NCI-H2081 (cell line): ENCODE results near the gene ZNF253.
A peak's percentile ranks its signal among the peaks of the same experiment; 100 is the strongest.
"Not testable (repeated sequence)": the region's sequence is repeated elsewhere in the genome, so short reads cannot be mapped to it uniquely, and the experiment has no call there.

Experiments used
- DNase-seq, 2 experiments: peaks; one replicate each; lab custom pipeline; 2025; lab: John Stamatoyannopoulos, UW

Gene ZNF253

DNA sequence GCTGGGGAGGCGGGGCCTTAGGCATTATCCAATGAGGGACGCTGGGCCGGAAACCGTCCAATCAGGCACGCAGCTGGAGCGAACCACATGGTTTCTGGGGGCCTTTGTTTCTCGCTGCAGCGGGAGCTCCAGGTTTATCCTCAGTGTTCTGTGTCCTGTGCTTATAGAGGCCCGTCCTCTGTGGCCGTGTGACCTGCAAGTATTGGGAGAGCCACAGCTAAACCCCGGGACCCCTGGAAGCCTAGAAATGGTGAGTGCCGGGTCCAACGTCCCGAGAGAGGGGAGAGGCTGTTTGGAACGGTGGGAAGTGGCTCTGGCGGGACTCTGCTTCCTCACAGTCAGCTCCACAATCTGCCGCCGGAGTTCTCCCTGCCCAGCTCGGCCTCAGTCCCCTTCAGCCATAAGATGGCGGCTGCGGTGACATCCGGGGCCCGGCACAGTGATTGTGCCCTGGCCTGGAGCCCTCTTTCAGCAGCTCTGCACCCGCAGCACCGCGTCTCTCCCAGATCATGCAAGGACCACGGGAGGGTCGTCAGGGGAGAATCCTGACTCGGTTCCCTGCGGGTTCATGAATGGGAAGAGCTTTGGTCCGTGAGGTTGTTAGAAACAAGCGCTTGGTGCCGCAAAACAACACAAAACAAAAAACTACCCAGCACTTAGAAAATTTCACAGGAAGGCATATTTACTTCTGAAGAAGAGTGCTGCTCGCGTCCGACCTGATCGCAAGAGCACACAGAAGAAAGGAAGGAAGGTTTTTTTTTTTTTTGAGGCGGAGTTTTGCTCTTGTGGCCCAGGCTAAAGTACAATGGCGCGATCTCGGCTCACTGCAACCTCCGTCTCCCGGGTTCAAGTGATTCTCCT is at the start of gene ZNF253:
Gene ZNF253, plus strand, starts transcription at position 133 of the 861 bp plus-strand sequence. Its CDS starts 115 bp downstream, at position 248.
- DNase-seq = peak; percentile 95 to 98

DNA sequence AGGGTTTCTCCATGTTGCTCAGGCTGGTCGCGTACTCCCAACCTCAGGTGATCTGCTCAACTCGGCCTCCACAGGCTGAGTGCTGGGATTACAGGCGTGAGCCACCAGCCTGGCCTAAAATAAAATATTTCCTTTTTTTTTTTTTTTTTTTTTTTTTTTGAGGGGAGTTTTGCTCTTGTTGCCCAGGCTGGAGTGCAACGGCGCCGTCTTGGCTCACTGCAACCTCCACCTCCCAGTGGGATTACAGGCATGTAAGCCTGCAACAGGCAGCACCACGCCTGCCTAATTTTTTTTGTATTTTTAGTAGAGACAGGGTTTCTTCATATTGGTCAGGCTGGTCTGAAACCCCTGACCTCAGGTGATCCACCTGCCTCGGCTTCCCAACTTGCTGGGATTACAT is 49.0 kb upstream of the ZNF253 start:
- no peak for DNase-seq

DNA sequence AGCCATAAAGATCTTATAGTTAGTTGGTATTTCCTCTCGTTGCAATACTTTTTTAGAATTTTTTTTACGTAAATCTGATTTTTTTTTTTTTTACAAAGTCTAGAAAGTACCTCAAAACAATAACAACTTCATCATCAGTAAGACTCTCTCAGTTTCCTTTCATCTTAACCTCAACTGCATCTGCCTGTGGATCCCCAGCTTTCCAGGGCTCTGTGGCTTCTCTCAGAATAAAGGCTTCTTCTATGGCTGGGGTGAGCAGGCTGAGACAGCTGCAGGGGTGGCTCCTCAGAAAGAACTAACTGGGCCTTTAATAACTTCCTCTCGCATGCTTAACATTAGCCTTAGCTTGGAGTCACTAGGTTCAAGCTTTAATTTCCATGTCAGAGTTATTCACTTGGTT is 48.3 kb upstream of the ZNF253 start:
- DNase-seq = no peak

DNA sequence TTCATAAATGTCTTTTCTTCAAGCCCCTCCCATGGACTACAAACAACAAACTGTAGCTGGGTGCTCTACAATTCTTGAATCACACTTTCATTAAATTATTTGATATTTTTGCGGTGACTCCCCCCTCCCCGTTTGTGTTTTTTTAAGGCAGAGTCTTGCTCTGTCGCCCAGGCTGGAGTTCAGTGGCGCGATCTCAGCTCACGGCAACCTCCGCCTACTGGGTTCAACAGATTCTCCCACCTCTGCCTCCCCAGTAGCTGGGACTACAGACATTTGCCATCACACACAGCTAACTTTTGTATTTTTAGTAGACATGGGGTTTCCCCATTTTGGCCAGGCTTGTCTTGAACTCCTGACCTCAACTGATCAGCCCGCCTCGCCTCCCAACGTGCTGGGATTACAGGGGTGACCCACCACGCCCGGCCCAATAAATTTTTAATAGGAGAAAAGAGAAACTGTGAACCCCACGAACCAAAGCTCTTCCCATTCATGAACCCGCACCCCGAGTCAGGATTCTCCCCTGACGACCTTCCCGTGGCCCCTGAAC is 44.8 kb upstream of the ZNF253 start:
- no peak for DNase-seq

DNA sequence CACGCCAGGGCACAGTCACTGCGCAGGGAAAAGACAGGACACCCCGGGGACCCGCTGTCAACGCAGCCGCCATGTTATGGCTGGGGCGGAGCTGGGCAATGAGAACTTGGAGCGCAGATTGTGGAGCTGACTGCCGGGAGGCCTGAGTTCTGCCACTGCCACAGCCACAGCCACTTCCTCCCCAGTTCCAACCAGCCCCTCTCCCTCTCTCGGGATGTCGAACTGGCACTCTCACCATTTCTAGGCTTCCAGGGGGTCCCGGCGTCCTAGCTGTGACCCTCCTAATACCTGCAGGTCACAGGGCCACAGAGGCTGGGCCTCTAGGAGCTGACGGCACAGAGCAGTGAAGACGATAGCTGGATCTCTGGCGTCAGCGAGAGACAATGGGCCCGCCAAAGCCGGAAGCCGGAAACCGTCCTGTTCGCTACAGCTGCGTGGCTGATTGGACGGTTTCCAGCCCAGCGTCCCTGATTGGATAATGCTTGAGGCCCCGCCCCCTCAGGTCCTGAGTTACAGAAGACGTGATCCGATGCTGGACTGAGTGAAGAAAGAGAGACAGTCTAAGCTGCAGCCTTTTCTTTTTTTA is 44.2 kb upstream of the ZNF253 start, which contains the start of gene ZNF506:
Gene ZNF506, minus strand, starts transcription at position 385 of the 586 bp plus-strand sequence. Its CDS starts 147 bp downstream, at position 238.
- peak; percentile 96 to 98 for DNase-seq

DNA sequence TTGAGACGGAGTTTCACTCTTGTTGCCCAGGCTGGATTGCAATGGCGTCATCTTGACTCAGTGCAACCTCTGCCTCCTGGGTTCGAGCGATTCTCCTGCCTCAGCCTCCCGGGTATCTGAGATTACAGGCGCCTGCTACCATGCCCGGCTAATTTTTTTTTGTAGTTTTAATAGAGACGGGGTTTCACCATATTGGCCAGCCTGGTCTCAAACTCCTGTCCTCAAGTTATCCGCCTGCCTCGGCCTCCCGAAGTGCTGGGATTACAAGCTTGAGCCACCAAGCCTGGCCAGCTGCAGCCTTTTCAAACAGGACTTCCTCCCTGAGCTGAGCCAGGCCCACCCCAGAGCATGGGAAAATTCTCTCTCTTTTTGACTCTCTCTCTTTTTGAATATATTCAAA is 43.7 kb upstream of the ZNF253 start:
- DNase-seq = peak in 1 of 2 experiments; percentile 3

DNA sequence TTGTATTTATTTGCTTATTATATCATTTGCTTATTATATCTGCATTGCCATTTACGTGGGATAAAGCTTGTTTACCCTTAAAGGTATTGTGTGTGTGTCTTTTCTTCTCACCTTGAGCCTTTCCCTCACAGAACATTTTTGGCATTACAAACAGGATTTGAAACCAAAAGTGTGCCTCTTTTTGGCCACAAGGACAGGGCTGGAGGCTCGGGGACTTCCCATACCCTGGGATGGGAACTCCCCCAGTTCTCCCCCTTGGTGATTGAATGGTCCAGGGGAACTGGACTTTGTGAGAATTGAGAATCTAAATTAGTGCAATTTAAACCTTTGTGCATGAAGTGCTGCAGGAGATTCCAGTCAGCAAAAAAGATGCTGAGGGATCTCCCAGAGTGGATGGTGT is 41.8 kb upstream of the ZNF253 start:
- DNase-seq = no peak

DNA sequence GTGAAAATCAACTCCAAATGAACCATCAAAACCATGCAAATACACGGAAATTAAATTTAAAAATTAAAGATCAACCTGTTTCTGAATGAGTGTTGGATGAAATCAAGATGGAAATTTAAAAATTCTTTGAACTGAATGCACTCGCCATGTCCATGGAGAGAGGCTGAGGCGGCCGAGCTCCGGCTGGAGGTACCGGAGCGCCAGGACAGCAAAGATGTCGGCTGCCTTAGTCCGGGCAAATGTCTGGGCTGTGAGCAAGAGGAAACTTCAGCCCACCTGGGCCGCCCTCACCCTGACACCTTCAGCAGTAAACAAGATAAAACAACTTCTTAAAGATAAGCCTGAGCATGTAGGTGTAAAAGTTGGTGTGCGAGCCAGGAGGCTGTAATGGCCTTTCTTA is 38.8 kb upstream of the ZNF253 start:
- DNase-seq = no peak

DNA sequence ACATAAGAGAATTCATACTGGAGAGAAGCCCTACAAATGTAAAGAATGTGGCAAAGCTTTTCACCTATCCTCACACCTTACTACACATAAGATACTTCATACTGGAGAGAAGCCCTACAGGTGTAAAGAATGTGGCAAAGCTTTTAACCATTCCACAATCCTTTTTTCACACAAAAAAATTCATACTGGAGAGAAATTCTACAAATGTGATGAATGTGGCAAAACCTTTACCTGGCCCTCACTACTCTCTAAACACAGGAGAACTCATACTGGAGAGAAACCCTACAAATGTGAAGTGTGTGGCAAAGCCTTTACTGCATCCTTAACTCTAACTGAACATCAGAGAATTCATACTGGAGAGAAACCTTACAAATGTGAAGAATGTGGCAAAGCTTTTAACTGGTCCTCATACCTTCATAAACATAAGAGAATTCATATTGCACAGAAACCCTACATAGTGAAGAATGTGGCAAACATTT is 30.1 kb upstream of the ZNF253 start:
- no peak for DNase-seq

DNA sequence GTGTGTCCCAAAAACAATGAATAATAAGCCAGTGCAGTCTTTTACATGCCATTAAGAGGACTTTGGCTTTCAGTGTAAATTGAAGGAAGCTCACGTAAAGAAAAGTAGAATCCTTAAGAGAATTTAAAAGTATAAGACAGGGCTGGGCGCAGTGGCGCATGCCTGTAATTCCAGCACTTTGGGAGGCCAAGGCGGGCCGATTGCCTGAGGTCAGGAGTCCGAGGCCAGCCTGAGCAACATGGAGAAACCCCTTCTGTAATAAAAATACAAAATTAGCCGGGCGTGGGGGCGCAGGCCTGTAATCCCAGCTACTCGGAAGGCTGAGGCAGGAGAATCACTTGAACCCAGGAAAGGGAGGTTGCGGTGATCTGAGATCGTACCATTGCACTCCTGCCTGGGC is 17.9 kb upstream of the ZNF253 start:
- no peak for DNase-seq

DNA sequence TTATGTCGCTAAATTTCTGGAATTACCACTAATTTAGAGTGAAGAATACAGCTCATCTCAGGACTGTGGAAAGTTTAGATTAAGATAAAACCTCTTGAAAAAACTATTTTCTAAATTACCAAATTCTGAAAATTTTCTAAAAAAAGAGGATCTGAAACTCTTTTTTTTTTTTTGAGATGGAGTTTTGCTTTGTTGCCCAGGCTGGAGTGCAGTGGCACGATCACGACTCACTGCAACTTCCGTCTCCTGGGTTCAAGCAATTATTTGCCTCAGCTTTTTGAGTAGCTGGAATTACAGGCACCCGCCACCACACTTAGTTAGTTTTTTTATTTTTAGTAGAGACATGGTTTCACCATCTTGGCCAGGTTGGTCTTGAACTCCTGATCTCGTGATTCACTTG is 16.6 kb upstream of the ZNF253 start:
- DNase-seq = no peak

DNA sequence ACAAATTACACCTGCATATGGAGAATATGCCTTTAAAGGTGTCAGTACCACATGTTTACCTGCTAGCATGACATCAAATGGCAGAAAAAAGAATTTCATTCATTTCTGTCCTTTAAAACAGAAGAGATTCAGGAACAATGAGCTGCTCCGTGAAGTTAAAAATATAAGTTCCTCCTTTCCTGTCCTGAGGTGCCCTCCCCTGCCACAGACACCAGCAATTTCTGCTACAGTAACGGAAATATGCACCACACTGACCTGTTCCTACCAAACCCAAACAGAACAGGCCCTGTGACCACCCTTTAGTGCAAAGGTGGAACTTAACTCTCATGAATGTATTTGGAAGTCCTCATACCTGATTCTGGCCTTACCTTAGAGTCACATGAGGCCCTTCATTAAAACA is 13.9 kb upstream of the ZNF253 start:
- not testable (repeated sequence) for DNase-seq

DNA sequence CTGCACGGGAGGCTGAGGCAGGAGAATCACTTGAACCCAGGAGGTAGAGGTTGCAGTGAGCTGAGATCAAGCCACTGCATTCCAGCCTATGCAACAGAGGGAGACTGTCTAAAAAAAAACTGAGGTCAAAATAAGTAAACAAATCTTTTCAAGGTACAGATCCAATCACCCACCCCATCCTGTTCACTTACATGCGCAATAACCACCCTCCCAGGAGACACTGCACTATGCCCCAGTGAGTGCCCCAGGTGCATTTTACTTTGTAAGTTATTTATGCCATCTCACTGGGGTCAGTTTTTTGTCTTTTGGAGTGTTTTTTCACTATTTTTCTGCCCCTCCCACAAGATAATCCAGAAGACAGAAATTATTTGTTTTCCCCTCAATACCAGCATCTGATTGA is 6.9 kb upstream of the ZNF253 start:
- no peak for DNase-seq

DNA sequence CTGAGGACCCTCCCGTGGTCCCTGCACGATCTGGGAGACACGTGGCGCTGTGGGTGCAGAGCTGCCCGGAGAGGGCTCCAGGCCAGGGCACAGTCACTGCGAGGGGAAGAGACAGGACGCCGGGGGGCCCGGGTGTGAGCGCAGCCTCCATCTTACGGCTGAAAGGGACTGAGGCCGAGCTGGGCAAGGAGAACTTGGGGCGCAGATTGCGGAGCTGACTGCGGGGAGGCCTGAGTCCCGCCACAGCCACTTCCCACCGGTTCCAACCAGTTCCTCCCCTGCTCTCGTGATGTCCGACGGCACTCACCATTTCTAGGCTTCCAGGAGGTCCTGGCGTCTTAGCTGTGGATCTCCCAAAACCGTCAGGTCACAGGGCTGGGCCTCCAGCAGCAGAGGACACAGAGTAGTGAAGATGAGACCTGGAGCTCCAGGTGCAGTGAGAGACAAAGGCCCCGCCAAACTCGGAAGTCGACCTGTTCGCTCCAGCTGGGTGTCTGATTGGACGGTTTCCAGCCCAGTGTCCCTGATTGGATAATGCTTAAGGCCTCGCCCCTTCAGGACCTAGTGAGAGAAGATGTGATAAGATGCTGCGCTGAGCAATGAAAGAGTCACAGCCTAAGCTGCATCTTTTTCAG is 4.8 kb upstream of the ZNF253 start:
- DNase-seq = no peak

DNA sequence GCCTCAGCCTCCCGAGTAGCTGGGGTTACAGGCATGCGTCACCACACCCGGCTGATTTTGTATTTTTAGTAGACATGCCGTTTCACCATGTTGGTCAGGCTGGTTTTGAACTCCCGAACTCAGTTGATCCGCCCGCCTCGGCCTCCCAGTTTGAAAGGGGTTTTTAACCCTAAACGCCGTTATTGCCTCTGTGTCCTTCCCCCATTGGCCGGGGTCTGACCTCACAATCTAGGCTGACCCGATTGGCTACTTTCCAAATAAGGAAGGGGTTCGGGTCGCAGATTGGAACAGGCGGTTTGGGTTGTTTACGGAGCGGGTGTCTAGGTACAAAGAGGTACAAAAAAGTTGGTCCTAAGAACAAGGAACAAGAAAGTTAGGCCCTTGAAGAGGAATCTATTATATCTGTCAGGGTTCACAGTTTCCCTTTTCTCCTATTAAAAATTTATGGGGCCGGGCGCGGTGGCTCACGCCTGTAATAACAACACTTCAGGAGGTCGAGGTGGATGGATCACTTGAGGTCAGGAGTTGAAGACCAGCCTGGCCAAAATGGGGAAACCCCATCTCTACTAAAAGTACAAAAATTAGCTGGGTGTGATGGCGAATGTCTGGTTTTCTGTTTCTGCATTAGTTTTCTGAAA is 1.0 kb downstream of the ZNF253 start:
- DNase-seq = peak in 1 of 2 experiments; percentile 25

DNA sequence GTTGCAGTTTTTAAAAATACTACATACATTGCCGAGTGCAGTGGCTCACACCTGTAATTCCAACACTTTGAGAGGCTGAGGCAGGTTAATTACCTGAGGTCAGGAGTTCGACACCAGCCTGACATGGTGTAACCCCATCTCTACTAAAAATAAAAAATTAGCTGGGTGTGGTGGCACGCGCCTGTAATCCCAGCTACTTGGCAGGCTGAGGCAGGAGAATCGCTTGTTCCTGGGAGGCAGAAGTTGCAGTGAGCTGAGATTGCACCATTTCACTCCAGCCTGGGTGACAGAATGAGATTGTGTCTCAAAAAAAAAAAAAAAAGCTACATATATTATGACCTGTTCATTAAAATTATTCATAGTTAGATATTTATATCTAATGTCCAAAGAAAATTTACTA is 4.4 kb downstream of the ZNF253 start:
- not testable (repeated sequence) for DNase-seq

DNA sequence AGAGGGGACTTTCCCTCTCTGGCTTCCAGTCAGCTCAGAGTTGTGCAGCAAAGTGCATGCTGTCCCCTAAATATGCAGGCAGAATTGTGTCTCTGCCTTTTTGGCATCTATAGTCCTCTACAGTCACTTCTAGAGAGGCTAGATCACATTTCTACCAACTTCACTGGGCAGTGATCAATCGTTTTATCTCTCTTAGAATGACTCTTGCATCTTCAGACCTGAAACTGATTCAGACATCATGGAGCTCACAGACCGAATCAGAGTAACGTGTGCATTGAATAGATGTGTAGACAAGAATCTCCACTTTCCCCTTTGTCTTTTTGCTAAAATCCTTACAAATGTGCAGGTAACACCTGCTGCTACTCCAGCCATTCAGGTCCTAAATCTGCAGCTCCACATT is 6.2 kb downstream of the ZNF253 start:
- no peak for DNase-seq

DNA sequence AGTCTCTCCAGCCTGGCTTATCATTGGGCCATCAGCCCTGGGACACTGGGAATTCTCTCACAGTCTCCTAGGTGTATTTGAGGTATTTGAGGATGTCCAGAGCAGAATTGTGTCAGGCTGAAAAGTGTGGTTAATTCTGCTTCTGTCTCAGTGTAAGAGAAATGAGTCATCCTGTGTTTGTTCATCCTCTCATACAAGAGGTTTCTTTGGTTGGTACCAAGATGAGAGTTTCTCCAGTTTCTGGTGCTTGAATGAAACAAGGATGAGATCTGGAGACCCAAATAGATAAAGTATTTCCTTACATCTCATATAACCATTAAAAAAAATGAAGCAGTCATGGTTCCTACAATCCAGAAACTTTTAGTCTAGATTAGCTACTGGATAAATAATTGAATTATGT is 7.7 kb downstream of the ZNF253 start:
- DNase-seq = no peak

DNA sequence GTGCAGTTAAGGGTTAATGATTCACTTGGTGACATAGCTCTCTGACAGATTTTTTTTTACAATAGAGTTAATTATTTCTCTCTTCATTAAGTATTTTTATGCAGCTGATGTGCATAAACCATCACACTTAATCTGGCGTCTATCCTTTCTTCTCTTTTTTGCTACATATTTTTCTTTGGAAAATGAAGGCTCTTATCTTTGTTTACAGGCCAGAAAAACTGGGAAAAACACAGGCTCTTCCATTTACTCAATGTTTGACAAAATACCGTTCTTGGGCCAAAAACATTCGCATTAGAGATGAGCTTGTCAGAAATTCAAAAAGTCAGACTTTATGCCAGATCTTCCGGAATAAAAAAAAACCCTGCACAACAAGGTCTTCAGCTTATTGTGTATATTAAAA is 12.0 kb downstream of the ZNF253 start:
- DNase-seq = no peak

DNA sequence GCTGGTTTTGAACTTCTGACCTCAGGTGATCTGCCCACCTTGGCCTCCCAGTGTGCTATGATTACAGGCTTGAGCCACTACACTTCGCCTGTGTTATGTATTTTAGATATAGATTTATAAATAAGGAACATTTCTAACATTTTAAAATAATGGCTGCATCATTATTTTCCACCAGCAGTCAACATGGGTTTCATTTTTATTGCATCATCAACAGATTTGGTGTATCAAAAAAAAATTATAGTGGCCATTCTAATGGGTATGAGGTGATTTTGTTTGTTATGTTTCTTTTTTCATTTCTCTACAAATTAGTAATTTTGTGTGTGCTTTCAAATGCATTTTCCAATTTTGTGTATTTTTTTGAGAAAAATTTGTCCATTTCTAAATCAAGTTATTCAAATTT is 18.9 kb downstream of the ZNF253 start:
- DNase-seq = no peak

DNA sequence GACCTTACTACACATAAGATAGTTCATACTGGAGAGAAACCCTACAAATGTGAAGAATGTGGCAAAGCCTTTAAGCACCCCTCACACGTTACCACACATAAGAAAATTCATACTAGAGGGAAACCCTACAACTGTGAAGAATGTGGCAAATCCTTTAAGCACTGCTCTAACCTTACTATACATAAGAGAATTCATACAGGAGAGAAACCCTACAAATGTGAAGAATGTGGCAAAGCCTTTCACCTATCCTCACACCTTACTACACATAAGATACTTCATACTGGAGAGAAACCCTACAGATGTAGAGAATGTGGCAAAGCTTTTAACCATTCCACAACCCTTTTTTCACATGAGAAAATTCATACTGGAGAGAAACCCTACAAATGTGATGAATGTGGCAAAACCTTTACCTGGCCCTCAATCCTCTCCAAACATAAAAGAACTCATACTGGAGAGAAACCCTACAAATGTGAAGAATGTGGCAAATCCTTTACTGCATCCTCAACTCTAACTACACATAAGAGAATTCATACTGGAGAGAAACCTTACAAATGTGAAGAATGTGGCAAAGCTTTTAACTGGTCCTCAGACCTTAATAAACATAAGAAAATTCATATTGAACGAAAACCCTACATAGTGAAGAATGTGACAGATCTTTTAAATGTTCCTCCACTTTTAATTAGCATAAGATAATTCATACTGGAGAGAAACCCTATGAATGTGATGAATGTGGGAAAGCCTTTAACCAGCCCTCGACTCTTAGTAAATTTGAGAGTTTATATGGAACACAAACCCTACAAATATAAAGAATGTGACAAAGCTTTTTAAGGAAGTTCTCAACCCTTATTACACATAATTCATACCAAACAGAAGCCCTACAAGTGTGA is 26.6 kb downstream of the ZNF253 start:
- DNase-seq = not testable (repeated sequence)
